HG03558 (cell line): ENCODE results near the gene GNG13.

Experiments
- ATAC-seq: cut with Tn5 transposase; IDR thresholded peaks from one replicate; pipeline ENCODE4 v1.9.1; 2021; ENCODE audit warnings: moderate number of reproducible peaks; ENCODE audit not compliant: unreplicated experiment; ENCODE audit errors: extremely low read depth

The GNG13 gene

DNA sequence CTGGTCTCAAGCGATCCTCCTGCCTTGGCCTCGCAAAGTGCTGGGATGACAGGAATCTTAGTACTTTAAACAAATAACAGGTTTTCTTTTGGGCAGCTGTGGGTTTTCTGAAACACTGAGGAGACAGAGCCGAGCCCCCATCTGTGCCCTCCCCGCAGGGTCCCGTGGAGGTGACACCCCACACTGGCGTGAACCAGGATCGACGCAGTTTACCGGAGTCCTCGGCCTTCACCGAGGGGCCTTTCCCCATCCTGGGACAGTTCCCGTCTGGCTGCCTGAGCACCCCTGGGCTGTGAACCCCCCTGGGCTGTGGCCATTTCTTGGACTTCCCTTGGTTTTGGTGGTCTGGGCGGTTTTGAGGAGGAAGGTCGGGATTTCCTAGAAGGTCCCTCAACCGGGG, 15.3 kb upstream of the GNG13 start:
- ATAC-seq: no peak

DNA sequence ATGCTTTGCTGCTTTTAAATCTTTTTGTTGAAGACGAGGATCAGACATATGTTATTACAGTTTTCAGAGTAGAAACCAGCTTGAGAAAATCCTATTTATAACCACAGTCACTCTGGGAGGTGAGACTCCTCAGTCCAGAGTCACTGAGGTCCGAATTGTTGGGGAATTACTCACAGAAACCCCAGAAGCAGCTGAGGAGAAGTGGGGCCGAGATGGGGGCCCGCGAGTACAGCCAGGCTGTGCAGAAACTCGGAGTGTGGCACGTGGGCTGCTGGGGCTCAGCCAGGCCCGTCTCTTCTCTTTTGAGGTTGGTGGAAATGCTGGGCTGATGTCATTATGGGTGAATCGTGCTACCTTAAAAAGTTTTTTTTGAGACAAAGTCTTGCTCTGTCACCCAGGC, 14.4 kb upstream of the GNG13 start:
- no peak for ATAC-seq

DNA sequence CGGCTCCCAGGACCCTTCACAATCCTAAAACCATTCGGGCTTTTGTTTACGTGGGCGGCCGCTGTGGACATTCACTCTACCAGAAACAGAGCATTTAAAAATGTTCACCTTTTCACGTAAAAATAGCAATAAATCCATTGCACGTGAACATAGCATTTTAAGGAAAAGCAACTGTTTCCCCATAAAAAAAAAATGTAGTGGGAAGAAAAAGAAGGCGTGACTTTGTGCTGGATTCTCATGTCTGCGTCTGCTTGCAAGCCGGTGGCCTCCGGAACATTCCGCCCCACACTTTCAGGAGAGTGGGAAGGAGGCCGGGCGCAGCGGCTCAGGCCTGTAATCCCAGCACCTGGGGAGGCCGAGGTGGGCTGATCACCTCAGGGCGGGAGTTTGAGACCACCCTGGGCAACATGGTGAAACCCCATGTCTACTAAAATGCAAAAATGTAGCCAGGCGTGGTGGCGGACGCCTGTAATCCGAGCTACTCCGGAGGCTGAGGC, 13.4 kb upstream of the GNG13 start:
- ATAC-seq: no peak

DNA sequence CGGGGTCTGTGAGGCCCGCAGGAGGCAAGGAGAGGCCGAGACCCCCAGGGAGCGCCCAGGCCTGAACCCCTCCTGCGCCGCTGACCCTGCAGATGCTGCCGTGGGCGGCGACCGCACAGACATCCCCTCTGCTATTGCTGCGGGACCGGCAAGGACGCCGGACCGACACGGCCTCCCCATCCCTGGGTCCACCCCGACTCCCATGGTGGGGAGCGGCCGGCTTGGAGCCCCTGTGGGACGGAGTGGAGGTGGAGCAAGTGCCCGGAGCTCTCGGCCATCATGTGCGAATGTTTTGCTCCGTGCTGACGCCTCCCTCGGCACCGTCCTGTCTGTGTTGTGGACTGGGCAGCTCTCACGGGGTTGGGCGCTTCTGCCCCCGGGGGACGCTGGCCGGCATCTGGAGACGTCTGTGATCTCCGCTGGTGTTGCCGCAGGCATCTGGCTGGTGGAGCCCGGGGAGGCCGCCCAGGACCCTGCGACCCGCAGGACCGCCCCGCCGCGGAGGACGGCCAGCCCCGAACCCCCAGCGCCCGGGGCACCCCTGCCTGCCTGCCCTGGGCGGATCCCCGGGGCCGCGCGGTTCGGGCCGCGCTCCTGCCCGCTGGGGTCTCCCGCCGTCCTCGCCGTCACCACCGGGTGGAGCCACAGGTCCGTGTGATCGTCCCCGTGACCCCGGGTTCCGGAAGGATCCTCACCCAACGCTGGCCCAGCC, 12.8 kb upstream of the GNG13 start:
- no peak for ATAC-seq

DNA sequence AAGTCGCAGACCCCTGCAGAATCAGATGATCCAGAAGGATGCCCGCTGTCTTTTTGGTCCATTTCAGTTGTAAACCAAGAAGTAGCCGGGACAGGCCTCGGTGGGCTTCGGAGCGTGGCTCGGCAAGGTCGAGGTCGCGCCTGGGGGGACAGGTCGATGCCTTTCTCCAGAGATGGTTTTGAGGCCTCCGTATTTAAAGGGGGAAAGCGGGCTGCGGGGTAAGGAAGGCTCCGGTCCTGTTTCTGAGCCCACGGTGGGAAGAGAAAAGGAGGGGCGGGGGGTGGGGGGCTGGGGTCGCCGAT, 7.5 kb upstream of the GNG13 start:
- no peak for ATAC-seq

DNA sequence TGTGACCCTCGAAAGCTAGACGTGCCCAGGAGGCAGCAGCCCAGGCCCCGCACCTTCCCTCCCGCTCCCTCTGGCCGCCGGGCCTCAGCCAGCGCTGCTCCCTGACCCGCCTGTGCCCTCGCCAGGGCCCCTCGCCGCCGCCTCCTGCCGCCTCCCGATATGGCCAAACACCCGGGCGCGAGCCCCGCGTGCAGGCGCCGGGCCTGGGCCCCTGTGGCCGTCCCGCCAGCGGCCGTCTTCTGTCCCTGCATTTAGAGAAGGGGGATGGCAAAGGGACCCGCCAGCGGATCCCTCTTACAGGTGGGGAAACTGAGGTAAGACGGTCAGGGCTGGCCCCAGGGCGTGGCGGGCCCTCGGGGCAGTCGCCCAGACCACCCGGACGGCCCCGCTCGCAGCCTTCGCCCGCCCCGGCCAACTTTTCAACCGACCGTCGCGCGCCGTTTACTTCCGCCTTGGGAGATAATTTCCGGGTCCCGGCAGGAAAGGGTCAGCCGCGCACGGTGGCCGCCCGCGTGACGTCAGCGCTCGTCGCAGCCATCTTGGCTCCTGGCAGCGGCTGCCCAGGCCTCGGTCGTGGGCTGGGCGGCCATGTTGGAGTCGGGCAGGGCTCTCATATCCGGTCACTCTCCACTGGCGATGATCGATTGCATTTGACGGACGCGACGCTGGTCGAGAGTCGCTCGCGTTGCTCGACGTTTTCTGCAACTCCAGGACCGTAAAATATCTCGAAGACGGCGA, 7.0 kb upstream of the GNG13 start:
- ATAC-seq: peak; percentile 78

DNA sequence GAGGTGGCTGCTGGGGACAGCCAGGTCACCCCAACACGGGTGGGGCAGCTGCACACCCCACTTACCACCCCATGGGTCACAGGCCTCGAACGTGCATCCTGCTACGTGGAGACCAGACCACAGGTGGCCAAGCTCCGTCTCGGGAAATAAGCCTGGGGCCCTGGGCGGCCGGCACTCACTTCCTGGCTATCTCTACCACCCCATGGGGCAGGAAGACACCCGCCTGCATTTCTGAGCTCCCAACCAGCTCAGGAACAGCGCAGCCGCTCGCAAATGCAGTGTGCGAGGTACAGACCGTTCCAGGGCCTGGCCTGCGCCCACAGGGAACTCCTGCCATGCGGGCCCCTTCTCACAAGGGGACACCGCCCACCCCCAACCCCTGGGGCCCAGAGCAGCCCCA, 4.9 kb upstream of the GNG13 start:
- ATAC-seq: no peak

DNA sequence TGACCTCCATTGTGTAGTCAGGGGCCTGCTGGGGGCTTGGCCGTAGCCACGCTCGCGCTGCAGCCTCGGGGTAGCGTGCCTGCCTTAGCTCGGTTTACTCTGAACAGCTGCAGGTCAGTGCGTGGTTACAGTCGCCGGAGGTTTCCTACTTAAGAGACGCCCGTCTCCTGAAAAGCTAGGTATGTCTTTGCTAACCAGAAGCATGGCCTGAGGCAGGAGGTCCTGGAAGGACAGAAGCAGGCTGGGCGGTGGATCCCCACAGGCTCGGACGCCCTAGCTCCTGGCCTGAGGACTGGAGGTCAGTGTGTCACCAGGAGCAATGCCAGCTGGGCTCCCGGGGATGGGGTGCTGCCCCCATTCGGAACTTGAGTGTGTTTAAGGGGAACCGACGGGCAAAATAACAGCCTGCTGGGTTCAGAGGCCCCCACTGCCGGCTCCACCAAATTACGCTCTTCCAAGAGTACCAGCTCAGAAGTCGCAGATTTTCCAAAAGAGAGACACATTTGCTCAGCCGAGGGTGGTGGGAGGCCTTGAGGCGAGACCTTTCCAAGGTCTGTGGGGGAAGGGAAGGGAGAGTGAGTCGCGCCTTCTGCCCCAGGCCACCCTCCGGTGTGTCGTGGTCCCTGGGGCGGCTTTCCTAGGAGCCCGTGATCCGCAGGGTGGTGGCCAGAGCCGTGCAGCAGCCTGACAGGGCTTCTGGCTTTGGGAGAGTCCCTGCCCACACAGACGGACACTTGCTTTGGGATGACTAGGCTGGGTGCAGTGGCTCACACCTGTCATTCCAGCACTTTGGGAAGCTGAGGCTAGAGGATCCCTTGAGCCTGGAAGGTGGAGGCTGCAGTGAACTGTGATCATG, 3.9 kb upstream of the GNG13 start:
- no peak for ATAC-seq

DNA sequence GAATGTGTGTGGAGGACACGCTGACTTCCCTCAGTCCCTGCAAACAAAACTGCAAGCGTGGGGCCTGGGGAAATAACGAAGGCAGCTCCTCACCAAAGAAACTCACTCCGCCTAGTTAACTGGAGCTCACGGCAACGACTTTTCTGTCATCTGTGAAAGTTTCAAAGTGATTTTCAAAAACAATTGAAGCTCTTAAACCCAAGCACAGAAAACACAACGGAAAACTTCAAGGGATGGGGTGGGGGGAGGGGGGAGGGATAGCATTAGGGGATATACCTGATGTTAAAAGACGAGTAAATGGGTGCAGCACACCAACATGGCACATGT, 3.2 kb upstream of the GNG13 start:
- no peak for ATAC-seq

DNA sequence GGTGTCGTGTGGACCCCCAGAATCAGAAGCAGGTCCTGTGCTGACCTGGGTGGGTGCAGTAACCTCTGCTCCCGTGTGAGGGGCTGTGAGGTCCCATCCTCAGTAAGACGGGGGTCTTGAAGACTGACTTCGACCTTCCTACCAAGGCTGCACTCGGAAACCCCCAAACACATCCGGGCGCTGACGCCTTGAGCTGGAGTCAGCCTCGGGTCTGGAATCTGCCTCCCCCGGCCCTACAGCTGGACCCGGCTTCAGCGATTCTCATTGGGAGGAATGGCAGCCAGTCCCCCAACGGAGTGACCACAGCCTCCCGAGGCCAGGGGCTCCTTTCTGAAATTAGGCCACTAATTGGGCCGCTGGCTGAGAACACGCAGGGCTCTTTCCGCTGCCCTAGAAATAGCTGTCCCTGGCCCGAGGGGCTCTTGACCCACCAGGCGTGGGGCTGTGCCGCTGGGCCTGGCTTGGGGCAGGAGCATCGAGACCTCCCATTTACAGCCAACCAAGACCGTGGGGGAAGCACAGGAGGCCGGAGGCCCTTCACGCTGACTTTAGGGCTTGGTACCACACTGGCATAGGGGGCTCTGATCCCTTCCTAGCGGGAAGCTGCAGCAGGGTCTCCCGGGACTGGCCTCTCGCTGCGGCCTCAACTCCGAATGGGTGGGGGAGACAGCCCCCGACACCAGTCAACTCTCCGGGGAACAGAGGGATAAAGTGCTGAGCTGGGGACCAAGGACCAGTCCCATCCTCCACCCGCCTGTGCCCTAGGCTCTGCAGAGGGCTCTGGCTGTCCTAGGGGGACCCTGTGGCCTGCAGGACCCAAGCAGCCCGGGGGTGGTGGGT, 2.6 kb upstream of the GNG13 start:
- no peak for ATAC-seq

DNA sequence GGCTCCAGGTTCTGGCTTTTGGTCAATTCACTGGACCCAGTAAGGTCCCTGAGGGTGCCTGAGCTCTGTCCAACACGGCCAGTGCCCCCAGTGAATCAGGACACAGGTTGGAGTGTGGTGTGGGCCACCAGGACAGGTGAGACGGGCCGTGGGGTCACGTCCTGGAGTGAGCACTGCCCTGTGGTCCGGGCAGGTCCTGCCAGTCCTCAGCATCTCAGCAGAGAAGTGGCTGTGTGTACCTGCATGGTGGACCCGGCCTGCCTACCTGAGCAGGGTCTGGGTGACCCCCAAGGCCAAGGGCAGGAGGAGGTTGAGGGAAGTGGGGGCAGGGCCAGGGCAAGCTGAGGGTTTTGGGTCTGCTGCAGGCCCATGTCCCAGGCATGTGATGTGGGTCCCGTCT, 1.9 kb upstream of the GNG13 start:
- no peak for ATAC-seq

DNA sequence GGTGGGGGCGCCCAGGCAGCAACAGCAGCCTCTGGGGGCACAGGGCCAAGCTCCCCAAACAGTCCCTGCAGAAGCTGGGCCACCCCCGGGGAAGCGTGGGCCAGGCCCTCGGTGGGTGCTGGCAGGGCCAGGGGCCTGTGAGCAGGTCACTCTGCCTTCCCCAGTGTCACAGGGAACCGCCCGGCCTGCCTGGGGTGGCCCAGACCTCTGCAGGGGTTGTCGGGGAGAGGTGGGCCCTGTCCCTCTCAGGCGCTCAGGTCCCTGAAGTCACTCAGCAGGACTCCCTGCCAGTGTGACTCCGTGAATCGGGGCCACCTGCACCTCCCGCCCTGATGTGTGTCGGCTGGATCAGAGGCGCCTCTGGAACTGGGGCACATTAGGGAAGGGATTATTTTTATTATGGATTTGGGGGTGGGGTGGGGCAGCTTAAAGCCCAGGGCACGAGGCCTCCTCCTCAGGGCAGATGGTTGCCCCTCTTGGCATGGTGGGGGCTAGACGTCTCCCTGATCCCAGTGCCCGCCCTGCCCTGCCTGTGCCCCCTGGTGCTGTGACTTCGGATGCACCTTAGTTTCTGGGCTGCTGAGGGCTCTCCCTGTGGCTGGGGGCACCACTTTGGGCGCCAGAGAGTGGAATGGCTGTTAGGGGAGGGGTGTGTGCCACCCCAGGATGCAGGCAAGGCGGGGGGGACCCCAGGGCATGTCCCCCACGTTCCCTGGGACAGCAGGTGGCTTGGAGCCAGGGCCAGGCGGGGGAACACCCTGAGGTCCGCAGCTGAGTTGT, 1.2 kb upstream of the GNG13 start:
- ATAC-seq: no peak

DNA sequence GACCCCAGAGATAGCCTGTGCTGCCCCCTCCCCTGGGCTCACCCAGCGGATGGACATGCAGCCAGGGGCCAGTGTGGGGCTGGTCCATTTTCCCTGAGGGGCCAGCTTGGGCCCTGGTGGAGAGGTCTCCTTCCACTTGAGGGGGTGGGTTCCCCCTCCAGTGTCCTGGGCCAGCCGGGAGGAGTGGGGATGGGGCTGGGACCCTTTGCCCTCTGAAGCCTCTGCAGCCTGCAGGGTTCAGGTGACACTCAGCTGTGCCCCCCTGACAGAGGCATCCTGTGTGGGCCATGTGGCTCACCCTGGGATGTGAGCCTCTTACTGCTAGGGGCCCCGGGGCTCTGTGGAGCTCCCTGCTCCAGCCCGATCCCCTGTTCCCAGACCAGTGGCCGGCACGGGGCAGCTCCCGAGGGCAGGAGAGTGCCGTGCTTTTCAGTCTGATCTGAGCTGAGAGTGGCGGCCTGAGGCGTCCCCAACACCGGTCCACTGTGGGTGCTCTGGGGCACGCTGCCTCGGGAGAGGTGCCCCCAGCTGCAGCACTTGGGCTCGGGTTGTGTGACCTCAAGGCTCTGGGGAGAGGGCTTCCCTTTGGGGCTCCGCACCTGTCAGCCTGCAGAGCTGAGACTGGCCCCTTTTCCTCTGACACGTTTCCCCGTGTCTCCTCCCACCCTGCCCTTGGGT, 439 bp upstream of the GNG13 start:
- ATAC-seq: no peak

DNA sequence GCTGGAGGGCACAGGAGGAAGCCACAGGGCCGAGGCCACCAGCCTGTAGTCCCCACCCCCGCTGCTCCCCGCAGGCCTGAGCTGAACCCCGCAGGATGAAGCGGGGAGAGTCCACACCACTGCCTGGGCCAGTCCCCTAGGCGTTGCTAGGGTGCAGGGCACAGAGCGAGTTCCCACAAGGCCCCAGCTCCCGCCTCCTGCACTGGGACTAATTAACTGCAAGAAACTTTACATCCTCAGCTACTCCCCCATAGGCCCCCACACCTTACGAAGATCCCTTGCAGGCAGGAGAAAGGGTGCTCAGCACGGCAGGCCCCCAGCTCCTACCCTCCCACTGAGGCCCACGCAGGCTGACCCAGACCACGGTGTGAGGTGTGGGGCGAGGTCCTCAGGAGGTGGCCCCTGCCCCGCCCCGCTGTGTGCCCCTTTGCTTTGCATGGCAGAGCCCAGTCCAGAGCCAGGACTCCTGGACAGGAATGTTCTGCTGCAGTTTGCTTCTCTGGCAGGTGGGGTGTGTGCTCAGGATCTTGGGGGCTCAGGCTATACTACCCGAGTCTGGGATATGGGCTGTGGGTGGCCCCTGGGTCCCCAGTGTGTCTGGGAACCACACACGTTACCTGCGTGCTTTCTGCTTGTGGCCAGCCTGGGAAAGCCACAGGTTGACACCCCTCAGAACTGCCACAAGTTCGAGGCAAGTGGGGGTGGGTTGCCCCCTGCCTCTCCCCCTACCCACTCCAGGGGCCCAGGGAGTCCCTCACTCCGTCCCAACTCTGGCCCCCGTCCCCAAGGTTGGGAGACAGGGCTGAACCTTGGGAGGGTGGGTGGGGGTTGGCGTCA, 1.2 kb downstream of the GNG13 start:
- ATAC-seq: no peak

DNA sequence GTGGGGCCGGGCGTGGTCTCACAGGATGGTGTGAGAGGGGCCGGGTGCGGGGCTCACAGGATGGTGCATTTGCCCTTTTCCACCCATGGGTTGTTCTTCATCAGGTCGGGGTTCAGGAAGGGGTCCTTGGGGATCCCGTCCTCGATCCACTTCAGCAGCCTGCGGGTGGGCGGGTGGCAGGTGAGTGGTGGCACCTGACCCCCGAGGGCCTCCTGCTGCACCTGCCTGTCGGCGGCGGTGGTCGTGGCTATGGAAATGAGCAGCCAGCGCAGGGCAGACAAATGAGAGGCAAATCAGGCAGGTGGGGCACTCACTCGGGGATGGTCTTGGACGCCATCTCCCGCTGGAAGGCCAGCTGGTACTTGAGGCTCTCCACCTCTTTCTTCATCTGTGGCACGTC, 1.9 kb downstream of the GNG13 start:
- ATAC-seq: no peak

DNA sequence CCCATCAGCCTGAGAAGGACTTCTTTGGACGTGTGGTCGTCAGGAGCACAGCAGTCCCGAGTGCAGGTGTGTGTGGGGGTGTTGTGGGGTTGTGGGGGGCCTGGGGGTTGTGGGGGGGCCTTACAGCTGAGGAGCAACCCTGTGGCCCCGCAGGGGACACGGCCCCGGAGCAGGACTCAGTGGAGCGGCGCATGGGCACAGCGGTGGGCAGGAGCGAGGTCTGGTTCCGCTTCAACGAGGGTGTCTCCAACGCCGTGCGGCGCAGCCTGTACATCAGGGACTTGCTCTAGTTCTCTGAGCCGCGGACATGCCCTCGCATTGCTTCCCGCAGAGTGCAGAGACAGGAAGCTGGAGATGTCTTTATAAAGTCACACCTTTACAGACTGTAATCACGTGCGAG, 2.8 kb downstream of the GNG13 start:
- ATAC-seq: no peak

DNA sequence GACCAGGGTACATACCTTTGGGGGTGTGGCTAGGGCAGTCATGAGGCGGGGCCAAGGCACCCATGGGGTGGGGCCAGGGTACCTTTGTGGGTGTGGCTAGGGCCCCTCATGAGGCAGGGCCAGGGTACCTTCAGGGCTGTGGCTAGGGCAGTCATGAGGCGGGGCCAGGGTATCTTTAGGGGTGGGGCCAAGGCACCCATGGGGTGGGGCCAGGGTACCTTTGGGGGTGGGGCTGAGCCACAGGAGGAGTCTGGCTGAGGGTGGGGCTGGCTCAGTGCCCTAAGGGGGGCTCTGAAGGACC, 3.5 kb downstream of the GNG13 start:
- ATAC-seq: no peak

DNA sequence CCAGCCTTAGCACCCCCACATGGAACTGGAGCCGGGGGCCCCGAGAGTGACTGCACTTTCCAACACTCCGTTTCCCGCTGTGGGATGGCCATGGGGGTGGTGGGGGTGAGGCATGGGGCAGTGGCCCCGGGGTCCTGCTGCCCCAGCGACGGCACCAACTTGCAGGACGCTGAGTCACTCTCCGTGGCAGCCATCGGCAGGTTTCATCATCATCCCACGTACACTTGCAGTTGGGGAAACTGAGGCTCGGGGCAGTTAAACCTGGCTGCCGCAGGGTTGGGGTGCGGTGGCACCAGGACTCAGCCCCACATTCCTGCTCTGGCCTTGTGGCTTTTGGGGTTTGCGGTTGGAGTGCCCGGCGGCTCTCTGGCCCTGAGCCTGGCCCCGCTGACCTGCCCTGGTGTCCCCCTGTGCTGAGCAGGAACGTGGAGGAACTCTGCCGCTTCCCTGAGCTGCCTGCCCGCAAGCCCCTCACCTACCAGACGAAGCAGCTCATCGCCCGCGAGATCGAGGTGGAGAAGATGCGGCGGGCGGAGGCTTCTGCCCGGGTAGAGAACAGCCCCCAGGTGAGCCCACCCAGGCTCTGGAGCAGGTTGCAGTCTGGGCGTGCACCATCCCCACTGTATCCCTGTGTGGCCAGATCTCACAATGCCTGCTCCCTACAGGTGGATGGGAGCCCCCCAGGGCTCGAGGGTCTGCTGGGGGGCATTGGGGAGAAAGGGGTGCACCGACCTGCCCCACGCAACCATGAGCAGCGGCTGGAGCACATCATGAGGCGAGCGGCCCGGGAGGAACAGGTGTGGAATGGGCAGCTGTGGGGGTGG, 4.0 kb downstream of the GNG13 start:
- ATAC-seq: no peak
